ENCODE data around the gene PARK7. TPM values are rescaled to one million over a fixed set of nuclear protein-coding genes. Genes with fewer than 3 reads are reported as not detected.

Gene PARK7
- total and polyA plus RNA-seq, 11 donors: 275 to 550 (median 345) TPM

DNA sequence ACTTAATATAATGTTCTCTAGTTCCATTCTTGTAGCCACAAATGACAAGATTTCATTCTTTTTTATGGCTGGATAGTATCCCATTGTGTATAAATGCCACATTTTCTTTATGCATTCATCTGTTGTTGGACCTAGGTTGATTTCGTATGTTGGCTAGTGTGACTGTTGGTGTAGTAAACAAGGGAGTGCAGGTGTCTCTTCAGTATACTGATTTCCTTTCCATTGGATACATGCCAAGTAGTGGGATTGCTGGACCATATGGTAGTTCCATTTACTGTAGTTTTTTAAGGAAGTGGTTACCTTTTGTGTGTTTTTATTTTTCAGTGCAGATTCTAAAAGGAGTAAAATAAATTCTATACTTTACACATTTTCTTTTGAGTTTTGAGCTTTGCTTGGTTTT, 5.7 kb downstream of the PARK7 start:
- no peaks in the 10 kb centered on the region for H3K27me3 ChIP-seq
- peaks cover 0 to 45% (median 14%) of the 10 kb centered on the region in 12 donors for H3K4me1 ChIP-seq
- TF ChIP-seq, protein P1, sequence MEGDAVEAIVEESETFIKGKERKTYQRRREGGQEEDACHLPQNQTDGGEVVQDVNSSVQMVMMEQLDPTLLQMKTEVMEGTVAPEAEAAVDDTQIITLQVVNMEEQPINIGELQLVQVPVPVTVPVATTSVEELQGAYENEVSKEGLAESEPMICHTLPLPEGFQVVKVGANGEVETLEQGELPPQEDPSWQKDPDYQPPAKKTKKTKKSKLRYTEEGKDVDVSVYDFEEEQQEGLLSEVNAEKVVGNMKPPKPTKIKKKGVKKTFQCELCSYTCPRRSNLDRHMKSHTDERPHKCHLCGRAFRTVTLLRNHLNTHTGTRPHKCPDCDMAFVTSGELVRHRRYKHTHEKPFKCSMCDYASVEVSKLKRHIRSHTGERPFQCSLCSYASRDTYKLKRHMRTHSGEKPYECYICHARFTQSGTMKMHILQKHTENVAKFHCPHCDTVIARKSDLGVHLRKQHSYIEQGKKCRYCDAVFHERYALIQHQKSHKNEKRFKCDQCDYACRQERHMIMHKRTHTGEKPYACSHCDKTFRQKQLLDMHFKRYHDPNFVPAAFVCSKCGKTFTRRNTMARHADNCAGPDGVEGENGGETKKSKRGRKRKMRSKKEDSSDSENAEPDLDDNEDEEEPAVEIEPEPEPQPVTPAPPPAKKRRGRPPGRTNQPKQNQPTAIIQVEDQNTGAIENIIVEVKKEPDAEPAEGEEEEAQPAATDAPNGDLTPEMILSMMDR (IDR thresholded peaks at IDR 0.05): no peak
- intact Hi-C loops (cut with DNase I): no loop called here
- peaks cover 0 to 95% (median 91%) of the 10 kb centered on the region in 9 donors for H3K36me3 ChIP-seq
- H3K4me3 ChIP-seq: no peak overlapping the region
- H3K9me3 ChIP-seq: no peaks in the 10 kb centered on the region
- no peak for ATAC-seq
- 22 to 54% (median 50%) methylated on average over 1 of the region's 1 CpG for WGBS, 4 donors
- no peak overlapping the region for H3K27ac ChIP-seq
- no peak for DNase-seq

DNA sequence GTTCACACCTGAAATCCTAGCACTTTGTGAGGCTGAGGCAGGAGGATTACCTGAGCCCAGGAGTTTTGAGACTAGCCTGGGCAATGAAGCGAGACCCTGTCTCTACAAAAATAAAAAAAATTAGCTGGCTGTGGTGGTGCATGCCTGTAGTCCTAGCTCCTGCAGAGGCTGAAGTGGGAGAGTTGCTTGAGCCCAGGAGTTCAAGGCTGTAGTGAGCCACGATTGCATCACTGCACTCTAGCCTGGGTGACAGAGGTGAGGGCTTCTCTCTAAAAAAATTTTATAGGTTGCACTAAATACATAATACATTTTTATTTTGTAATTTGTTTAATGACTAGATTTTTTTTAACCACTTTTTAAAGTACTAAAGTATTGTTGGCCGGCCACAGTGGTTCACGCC, 6.1 kb downstream of the PARK7 start:
- WGBS, 4 donors: 85 to 90% (median 87%) methylated on average over 4 of the region's 4 CpGs
- intact Hi-C loops (cut with DNase I): no loop called here
- Histone ChIP-seq H3K27ac (no peak overlapping the region), H3K4me3 (no peak overlapping the region), H3K9me3 (no peaks in the 10 kb centered on the region), H3K36me3 (peaks cover 0 to 100% (median 96%) of the 10 kb centered on the region in 9 donors), H3K4me1 (peaks cover 0 to 40% (median 10%) of the 10 kb centered on the region in 12 donors), H3K27me3 (no peaks in the 10 kb centered on the region)
- ATAC-seq (no peak), DNase-seq (no peak)
- TF ChIP-seq POLR2A (IDR thresholded peaks at IDR 0.05): no peak
- TF ChIP-seq, protein P1 (IDR thresholded peaks at IDR 0.05): no peak

DNA sequence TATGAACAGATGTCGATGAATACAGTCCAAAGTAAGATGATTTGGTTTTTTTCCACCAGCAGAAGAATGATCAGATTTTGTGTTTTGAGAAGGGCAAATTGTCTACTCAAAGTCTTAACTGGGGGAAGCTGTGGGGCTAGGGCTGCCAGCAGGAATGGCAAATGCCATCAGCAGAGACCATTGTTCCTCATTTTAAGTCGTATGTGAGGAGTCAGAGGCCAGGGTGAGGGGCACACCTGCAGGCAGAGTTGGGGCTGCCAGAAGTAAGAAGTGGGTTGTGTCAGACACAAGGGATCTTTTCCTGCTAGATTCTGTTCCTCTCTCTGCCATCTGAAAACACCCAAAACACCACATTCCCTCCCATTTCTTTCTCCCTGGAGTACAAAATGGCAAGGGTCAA, 8.7 kb downstream of the PARK7 start:
- H3K27me3 ChIP-seq: no peaks in the 10 kb centered on the region
- intact Hi-C loops (cut with DNase I): no loop called here
- peaks cover 0 to 18% (median 5%) of the 10 kb centered on the region in 12 donors for H3K4me1 ChIP-seq
- no peak overlapping the region for H3K27ac ChIP-seq
- H3K36me3 ChIP-seq: peaks cover 0 to 90% (median 81%) of the 10 kb centered on the region in 9 donors
- TF ChIP-seq, protein P1 (IDR thresholded peaks at IDR 0.05): no peak
- no peak for TF ChIP-seq POLR2A (IDR thresholded peaks at IDR 0.05)
- 84 to 97% (median 94%) methylated on average over 2 of the region's 2 CpGs for WGBS, 4 donors
- no peak overlapping the region for H3K4me3 ChIP-seq
- H3K9me3 ChIP-seq: no peaks in the 10 kb centered on the region
- DNase-seq: no peak
- no peak for ATAC-seq

DNA sequence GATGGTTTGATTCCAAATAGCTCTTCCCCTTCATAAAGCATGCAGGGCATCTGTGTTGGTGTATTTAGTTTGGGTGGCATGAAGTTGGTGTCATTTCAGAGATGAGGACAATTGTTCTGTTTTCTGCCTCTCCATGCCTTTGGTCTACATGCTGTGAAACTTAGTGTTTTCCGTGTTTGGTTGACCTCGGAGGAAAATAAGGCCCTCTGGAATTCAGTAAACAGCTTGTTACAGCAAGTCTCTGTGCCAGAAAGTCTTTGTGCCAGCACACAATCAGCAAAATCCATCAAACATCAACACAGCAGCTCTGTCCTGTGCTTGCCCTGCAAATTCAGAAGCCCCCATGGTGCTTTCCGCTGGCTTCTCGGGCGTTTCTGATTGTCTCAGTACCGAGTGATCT, 9.5 kb downstream of the PARK7 start:
- intact Hi-C loops (cut with DNase I): no loop called here
- DNase-seq (no peak), ATAC-seq (no peak)
- H3K9me3 ChIP-seq: no peaks in the 10 kb centered on the region
- peaks cover 0 to 24% (median 8%) of the 10 kb centered on the region in 12 donors for H3K4me1 ChIP-seq
- no peak overlapping the region for H3K4me3 ChIP-seq
- peaks cover 0 to 89% (median 78%) of the 10 kb centered on the region in 9 donors for H3K36me3 ChIP-seq
- H3K27me3 ChIP-seq: no peaks in the 10 kb centered on the region
- H3K27ac ChIP-seq: no peak overlapping the region
- no peak for TF ChIP-seq POLR2A (IDR thresholded peaks at IDR 0.05)
- TF ChIP-seq, protein P1 (IDR thresholded peaks at IDR 0.05): no peak
- WGBS, 4 donors: 87 to 94% (median 92%) methylated on average over 6 of the region's 6 CpGs

Data from heart left ventricle (tissue), 16 donors.